Measurements from ENCODE around the gene IMMT. TPM values are rescaled to one million over a fixed set of nuclear protein-coding genes. Genes with fewer than 3 reads are reported as not detected.

Gene IMMT
- polyA plus RNA-seq, 1 donor (not counting 4 experiments of a cell fraction or from before 2014, with no cell fraction given), result 91.5 TPM

- Histone ChIP-seq H3K9me1 (ENCODE audit: control insufficient read depth, extremely low read depth, insufficient read depth, low read length) (no peaks in the 10 kb centered on the region), H4K20me1 (ENCODE audit: control insufficient read depth, extremely low read depth, insufficient read depth, low read length) (no peaks in the 10 kb centered on the region), H3K9ac (ENCODE audit: control insufficient read depth, extremely low read depth, insufficient read depth, low read length) (no peak overlapping the region), H3K4me1 (ENCODE audit: control insufficient read depth, extremely low read depth, insufficient read depth, low read length) (no peaks in the 10 kb centered on the region), H3K27me3 (ENCODE audit: control insufficient read depth, extremely low read depth, insufficient read depth, low read length) (no peaks in the 10 kb centered on the region), H3K9me3 (ENCODE audit: control insufficient read depth, low read depth, low read length) (no peaks in the 10 kb centered on the region), H3K79me2 (ENCODE audit: control insufficient read depth, insufficient read depth, low read length) (peaks cover 29% of the 10 kb centered on the region), H3K27ac (ENCODE audit: control insufficient read depth, insufficient read depth, low read length) (no peak overlapping the region), H3K36me3 (ENCODE audit: control insufficient read depth in 2 of 2, extremely low read depth in 1 of 2, insufficient read depth in 2 of 2, low read length in 2 of 2) (peaks cover 6 to 8% of the 10 kb centered on the region in 2 experiments), H3K4me2 (ENCODE audit: control insufficient read depth, extremely low read depth, insufficient read depth, low read depth, low read length) (no peak overlapping the region), H2AFZ (ENCODE audit: control insufficient read depth, low read length) (no peak overlapping the region), H3K4me3 (ENCODE audit: control insufficient read depth in 2 of 3, extremely low read depth in 1 of 3, insufficient read depth in 2 of 3, low read depth in 1 of 3, low read length in 3 of 3) (no peak overlapping the region)
- no peak for FAIRE-seq
- dilution Hi-C loops (cut with MboI; ENCODE audit: extremely low pct_ligation_motif_present, low sequenced_read_pairs), result no loop called here
- TF ChIP-seq CTCF (optimal IDR thresholded peaks at IDR 0.05 in 1 of 3, IDR thresholded peaks at IDR 0.05 in 1 of 3, conservative IDR thresholded peaks at IDR 0.05 in 1 of 3; ENCODE audit: extremely low read depth in 1 of 3, insufficient read depth in 2 of 3, low read length in 3 of 3) (no peak), EZH2 (IDR thresholded peaks at IDR 0.05; ENCODE audit: low read length) (no peak)
- DNase-seq (ENCODE audit: low read depth, low spot score), result no peak
These were observed 18.7 kb downstream of the IMMT start for GRCh38 chr2:86176597-86176996.

GRCh38 chr2:86175828-86176227, 19.4 kb downstream of the IMMT start:
- Histone ChIP-seq H3K27me3 (ENCODE audit: control insufficient read depth, extremely low read depth, insufficient read depth, low read length) (no peaks in the 10 kb centered on the region), H3K4me2 (ENCODE audit: control insufficient read depth, extremely low read depth, insufficient read depth, low read depth, low read length) (no peak overlapping the region), H3K79me2 (ENCODE audit: control insufficient read depth, insufficient read depth, low read length) (peaks cover 22% of the 10 kb centered on the region), H3K4me1 (ENCODE audit: control insufficient read depth, extremely low read depth, insufficient read depth, low read length) (no peaks in the 10 kb centered on the region), H3K4me3 (ENCODE audit: control insufficient read depth in 2 of 3, extremely low read depth in 1 of 3, insufficient read depth in 2 of 3, low read depth in 1 of 3, low read length in 3 of 3) (no peak overlapping the region), H3K9ac (ENCODE audit: control insufficient read depth, extremely low read depth, insufficient read depth, low read length) (no peak overlapping the region), H3K36me3 (ENCODE audit: control insufficient read depth in 2 of 2, extremely low read depth in 1 of 2, insufficient read depth in 2 of 2, low read length in 2 of 2) (peaks cover 3 to 10% of the 10 kb centered on the region in 2 experiments), H3K9me1 (ENCODE audit: control insufficient read depth, extremely low read depth, insufficient read depth, low read length) (no peaks in the 10 kb centered on the region), H3K9me3 (ENCODE audit: control insufficient read depth, low read depth, low read length) (no peaks in the 10 kb centered on the region), H3K27ac (ENCODE audit: control insufficient read depth, insufficient read depth, low read length) (no peak overlapping the region), H2AFZ (ENCODE audit: control insufficient read depth, low read length) (no peak overlapping the region), H4K20me1 (ENCODE audit: control insufficient read depth, extremely low read depth, insufficient read depth, low read length) (no peaks in the 10 kb centered on the region)
- DNase-seq (ENCODE audit: low read depth, low spot score) (no peak), FAIRE-seq (no peak)
- dilution Hi-C loops (cut with MboI; ENCODE audit: extremely low pct_ligation_motif_present, low sequenced_read_pairs), result no loop called here
- TF ChIP-seq EZH2 (IDR thresholded peaks at IDR 0.05; ENCODE audit: low read length) (no peak), CTCF (optimal IDR thresholded peaks at IDR 0.05 in 1 of 3, IDR thresholded peaks at IDR 0.05 in 1 of 3, conservative IDR thresholded peaks at IDR 0.05 in 1 of 3; ENCODE audit: extremely low read depth in 1 of 3, insufficient read depth in 2 of 3, low read length in 3 of 3) (no peak)
